Stimulated activated CD8-positive, alpha-beta memory T cell treated with anti-CD3 and anti-CD28 coated beads, Interleukin-12 subunit alpha, Interleukin-12 subunit beta, amount 100 ng/mL, for 1 hour (primary cell): ENCODE data around the gene STIMATE.

Experiments used
- DNase-seq: peaks from one replicate; pipeline ENCODE4 v3.0.0-alpha.2; 2020; ENCODE audit warnings: low read depth

Gene STIMATE

GRCh38 chr3:52893723-52894122 lies 3.6 kb downstream of the STIMATE start:
- no peak for DNase-seq

DNA sequence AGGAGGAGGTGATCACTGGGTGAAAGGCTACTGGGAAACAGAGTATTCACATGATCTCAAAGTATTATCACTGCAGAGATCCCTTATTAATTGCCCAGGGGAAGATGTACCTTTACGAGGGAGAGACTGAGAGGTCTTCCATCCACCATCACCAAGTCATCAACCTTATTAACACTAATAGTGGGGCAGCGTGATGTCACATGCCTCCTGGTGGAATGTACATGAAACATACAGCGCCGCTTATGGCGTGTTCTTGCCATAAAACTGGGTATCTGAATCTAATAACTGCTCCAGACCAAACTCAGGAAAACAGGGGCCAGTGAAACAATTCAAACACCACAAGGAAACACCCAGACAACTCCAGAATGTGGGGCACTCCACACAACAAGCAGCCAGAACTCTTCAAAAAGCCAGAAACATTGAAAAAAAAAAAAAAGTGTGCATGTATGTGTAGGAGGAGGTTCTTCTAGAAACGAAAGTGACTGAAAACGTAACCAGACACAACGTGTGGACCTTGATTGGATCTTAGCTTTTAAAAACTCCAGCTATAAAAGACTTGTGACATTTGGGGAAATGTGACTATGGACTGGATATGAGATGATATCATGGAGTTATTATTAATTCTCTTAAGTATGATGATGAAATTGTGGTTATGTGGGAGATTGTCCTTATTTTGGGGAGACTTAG lies 4.6 kb downstream of the STIMATE start:
- no peak for DNase-seq

DNA sequence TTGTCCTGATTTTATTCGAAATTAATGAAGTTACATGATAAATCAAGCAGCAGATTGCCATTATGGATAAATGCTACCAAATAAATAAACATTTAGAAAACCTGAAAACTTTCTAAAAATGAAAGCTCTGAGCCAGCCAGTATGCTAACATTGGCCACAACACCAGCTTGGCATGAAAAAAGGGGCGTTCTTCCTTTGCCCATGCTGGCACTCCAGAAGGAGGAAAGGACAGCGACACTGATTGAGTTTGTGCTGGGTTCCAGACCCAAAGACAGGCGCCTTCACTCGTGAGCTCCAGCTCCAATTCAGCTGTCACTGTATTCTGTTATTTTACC lies 5.1 kb downstream of the STIMATE start:
- DNase-seq = no peak

DNA sequence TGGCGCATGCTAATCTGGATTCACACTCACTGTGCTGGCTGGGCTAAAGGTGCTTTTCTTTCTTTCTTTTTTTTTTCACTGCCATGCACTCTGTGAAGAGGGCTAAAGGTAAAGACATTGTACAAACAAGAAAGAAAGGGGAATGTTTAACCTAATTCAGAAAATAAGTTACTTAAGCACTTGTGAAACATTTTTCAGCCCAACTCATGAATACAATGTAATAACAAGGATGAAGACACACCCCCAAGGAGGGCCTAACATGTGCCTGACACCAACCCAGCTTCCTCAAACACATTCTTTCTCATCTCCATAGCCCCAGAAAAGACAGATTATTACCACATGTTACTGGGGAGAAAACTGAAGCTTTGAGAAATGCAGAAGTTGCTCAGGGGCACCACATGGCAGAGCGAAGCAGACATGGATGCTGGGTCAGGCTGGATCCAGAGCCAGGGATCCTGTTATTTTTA lies 5.7 kb downstream of the STIMATE start:
- no peak for DNase-seq

DNA sequence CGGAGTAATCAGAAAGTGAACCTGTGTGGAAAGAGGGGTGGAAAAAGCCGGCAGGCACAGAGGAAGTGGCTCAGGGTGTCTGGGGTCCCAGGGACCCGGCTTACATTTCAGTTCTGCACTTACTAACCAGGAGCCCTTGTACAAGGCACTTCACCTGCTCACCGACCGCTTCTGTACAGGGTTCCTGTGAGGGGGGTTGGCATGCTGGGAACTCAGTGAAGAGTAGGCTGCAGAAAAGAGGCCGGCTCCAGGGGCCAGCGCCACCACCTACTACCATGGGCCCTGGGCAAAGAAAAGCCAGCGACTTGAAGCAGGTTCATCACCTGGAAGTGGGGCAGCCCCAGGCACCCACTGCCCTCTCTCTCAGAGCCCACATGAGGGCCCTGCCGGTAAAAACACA lies 6.2 kb downstream of the STIMATE start:
- no peak for DNase-seq

- DNase-seq = no peak
Measured at GRCh38 chr3:52890735-52891134, 6.6 kb downstream of the STIMATE start.

DNA sequence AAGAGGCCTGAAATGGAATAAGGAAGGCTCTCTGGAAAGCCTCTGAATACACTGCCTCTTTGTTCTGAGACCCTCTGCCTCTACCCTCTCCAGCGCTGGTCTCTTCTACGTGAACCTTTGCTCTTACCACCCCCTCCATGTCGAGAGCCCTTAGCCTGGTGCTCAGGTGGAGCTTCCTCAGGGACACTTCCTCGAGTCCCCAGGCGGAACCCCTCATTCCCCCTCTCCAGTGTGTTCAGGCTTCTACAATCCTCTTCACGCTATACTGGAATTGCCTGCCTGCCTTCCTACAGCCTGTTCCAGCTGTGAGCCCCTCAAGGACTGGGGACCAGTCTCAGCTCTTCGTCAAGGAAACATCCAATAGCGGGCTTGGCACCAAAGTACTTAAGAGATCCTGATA lies 7.4 kb downstream of the STIMATE start:
- no peak for DNase-seq

- no peak for DNase-seq
Measured at GRCh38 chr3:52887166-52887565, 10.2 kb downstream of the STIMATE start.

DNA sequence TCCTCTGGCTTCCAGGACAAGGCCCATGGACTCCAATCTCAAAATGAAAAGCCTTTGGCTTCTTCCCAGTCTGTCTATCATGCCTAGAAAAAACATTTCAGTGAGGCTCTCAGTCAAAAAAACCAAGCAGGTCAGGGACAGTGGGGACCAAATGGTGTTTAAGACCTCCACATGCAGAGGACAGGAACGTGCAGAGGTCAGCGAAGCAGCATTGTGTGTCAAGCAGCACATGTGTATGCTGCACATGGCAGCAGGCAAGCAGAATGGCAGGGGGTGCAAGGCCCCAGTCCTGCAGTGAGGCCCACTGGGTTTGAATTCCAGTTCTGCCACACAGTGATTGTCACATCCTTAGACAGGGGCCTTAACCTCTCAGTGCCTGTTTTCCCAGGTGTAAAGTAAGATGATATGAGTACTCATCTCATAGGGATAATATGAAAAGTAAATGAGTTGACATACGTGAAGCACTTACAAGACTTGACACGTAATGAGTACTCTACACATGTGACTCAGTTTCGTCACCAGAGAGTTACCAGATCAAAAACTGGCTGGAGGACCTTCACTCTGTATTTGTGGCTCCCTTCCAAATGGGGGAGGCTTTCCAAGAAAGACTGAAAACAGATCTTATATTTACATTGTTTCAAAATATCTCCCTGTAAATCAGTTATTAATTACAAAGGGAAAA lies 11.2 kb downstream of the STIMATE start:
- no peak for DNase-seq

- no peak for DNase-seq
Measured at GRCh38 chr3:52882377-52882776, 15.0 kb downstream of the STIMATE start.

- no peak for DNase-seq
Measured at GRCh38 chr3:52881871-52882270, 15.5 kb downstream of the STIMATE start.

- no peak for DNase-seq
Measured at GRCh38 chr3:52880474-52880873, 16.9 kb downstream of the STIMATE start.

DNA sequence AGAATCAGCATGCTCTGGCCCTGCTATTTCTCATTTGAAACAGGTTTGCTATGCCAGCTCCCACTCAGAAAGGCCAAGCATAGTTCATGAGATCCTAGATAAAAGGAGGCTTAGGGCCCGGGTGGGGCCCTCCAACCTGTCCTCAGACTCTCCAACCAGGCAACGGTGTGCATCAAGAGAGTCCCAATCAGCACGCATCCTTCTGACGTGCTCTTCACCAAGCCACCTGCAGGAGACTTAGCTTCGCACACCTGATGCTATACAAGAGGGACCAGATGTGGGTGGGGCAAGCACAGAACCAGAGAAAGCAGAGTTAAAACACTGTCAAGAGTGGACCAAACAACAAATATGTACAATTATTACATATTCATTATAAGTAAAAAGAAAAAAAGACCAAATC lies 17.3 kb downstream of the STIMATE start:
- no peak for DNase-seq

GRCh38 chr3:52879581-52879980 lies 17.8 kb downstream of the STIMATE start:
- DNase-seq = no peak

- DNase-seq = no peak
Measured at GRCh38 chr3:52879090-52879489, 18.3 kb downstream of the STIMATE start.

- DNase-seq = no peak
Measured at GRCh38 chr3:52877085-52877484, 20.3 kb downstream of the STIMATE start.

GRCh38 chr3:52874864-52875587 lies 22.3 kb downstream of the STIMATE start:
- no peak for DNase-seq

GRCh38 chr3:52874160-52874701 lies 23.1 kb downstream of the STIMATE start:
- DNase-seq = no peak

- no peak for DNase-seq
Measured at GRCh38 chr3:52873433-52874159, 23.8 kb downstream of the STIMATE start.

GRCh38 chr3:52872245-52872644 lies 25.1 kb downstream of the STIMATE start:
- DNase-seq = no peak

DNA sequence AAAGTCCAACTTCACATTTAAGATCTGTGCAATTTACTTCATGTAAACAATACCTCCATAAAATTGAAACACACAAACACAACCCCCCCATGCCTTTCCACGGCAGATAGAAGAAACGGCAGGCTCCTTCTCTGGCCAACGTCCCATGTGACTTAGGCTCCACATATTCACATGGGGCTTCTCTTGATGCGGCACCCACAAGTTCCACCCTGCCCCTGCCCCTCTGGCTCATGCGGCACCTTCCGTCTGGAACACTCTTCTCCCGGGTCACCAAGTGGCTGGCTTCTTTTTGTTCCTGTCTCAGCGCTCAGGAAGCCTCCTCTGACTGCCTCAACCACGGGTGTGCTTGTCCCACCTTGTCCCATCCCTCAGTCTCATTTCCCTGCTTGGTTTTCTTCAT lies 25.6 kb downstream of the STIMATE start:
- DNase-seq = no peak

DNA sequence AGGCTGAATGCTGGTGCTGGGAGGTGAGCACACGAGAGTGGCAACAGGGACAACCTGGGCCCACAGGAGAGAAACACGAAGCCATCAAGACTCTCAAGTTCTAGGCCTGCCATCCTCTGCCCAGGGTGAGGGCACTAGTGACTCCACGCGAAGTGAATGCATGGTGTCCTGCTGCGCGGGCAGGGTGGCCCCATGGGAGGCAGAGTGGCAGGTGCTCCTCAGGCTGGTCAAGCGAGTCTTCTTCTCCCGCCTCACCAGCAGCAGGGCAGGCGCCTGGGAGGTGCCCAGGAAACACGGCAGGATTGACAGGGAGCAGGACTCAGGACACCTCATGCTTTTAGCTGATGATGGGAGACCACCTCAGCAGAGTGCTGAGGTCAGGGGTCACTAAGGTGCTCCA lies 26.9 kb downstream of the STIMATE start:
- no peak for DNase-seq
